Peyer's patch (tissue), 4 donors: ENCODE measurements around the gene PACRG.

Experiments used
- POLR2A ChIP-seq, 2 donors: fragments of 450-650 bp; IDR thresholded peaks; one replicate each; pipeline ENCODE4 v1.5.1; 2017; ENCODE audit warnings: antibody characterized with exemption in 2 of 2, mild to moderate bottlenecking in 2 of 2, moderate library complexity in 2 of 2
- TF ChIP-seq, protein P1 (sequence below), 6 experiments: fragments of 450-650 bp in 4 of 6; fragments of 200-600 bp in 2 of 6; sonication (generic) in 1 of 6; IDR thresholded peaks; one replicate each; pipeline ENCODE4 v1.5.1; 2017 to 2019; ENCODE audit warnings: antibody characterized with exemption in 6 of 6, mild to moderate bottlenecking in 3 of 6, moderate library complexity in 1 of 6

DNA sequence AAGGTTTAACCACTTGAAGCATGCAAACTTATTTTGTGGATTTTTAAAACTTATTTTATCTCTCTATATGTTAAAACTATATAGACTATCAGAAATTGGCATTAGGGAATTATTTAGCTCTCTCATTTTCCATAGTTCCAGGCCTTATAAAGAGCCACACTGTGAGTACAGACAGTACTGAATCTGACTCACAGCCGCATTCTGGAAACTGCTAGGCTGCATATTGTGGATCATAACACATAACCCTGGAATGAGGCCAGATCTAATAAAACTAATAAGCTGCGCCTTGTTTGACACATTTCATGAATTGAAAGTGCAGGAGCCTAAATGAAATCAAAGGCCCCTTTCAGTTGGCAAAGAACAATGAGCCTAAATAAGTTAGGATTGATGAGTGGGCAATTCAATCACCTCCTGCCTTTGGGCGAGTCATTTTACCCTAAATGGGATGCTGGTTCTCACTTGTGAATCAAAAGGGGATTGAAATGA is 308.4 kb downstream of the PACRG start:
- TF ChIP-seq, protein P1, sequence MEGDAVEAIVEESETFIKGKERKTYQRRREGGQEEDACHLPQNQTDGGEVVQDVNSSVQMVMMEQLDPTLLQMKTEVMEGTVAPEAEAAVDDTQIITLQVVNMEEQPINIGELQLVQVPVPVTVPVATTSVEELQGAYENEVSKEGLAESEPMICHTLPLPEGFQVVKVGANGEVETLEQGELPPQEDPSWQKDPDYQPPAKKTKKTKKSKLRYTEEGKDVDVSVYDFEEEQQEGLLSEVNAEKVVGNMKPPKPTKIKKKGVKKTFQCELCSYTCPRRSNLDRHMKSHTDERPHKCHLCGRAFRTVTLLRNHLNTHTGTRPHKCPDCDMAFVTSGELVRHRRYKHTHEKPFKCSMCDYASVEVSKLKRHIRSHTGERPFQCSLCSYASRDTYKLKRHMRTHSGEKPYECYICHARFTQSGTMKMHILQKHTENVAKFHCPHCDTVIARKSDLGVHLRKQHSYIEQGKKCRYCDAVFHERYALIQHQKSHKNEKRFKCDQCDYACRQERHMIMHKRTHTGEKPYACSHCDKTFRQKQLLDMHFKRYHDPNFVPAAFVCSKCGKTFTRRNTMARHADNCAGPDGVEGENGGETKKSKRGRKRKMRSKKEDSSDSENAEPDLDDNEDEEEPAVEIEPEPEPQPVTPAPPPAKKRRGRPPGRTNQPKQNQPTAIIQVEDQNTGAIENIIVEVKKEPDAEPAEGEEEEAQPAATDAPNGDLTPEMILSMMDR (IDR thresholded peaks at IDR 0.05): no peak
- TF ChIP-seq POLR2A (IDR thresholded peaks at IDR 0.05): no peak
